Measurements from ENCODE around the gene PTDSS2.

PTDSS2 gene

DNA sequence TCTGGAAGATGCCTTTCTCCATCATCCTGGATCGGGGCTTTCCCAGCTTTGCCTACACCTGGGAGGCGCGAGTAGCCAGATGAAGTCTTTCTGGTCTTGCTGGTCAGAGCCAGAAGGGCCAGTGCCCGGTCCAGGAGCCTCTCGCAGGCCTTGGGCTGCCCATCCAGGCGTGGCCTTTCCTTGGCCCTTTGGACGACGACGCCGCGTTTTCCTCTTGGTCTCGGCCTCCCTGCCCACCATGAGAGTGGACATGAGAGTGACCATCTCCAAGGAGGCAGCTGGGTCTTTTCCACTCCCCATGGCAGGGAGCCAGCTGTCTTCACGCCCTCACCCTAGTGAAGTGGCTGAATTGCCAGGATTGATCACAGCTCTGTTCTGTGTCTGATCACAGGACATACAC lies 3.5 kb downstream of the PTDSS2 start:
- peaks cover 10% of the 10 kb centered on the region for H3K4me1 ChIP-seq (ENCODE audit: insufficient read depth, low read length)
- no peaks in the 10 kb centered on the region for H3K27me3 ChIP-seq (ENCODE audit: insufficient read depth, low read length)
- peaks cover 15% of the 10 kb centered on the region for H3K36me3 ChIP-seq (ENCODE audit: insufficient read depth, low read length)

DNA sequence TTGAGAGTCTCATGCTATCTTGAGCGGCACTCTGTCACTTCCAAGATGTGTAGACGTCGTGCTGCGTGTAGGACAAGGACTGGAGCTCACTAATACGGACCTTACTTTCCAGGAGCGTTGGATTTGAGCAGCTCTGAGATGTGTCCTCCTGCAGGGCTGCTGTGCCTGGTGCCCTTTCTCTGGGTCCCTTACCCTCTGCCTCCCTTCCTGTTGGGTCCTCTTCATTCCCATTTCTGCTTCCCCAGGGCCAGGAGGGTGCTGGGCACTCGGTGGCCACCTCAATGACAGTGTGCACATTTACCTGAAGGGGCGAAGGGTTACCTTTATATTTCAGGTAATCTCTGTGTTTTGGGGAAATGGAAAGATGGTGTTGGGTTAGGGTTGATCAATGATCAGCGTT lies 4.0 kb downstream of the PTDSS2 start:
- Histone ChIP-seq H3K9me3 (ENCODE audit: low read length) (no peaks in the 10 kb centered on the region), H3K27me3 (ENCODE audit: insufficient read depth, low read length) (no peaks in the 10 kb centered on the region), H3K36me3 (ENCODE audit: insufficient read depth, low read length) (peaks cover 15% of the 10 kb centered on the region), H3K4me1 (ENCODE audit: insufficient read depth, low read length) (peaks cover 7% of the 10 kb centered on the region), H2AFZ (ENCODE audit: low read depth, low read length) (no peak overlapping the region), H3K4me3 (ENCODE audit: low read length) (no peak overlapping the region)

More for the DNA sequence above, 3.5 kb downstream of the PTDSS2 start:
- H3K4me3 ChIP-seq (ENCODE audit: low read length): no peak overlapping the region
- no peak overlapping the region for H2AFZ ChIP-seq (ENCODE audit: low read depth, low read length)
- H3K9me3 ChIP-seq (ENCODE audit: low read length): no peaks in the 10 kb centered on the region

DNA sequence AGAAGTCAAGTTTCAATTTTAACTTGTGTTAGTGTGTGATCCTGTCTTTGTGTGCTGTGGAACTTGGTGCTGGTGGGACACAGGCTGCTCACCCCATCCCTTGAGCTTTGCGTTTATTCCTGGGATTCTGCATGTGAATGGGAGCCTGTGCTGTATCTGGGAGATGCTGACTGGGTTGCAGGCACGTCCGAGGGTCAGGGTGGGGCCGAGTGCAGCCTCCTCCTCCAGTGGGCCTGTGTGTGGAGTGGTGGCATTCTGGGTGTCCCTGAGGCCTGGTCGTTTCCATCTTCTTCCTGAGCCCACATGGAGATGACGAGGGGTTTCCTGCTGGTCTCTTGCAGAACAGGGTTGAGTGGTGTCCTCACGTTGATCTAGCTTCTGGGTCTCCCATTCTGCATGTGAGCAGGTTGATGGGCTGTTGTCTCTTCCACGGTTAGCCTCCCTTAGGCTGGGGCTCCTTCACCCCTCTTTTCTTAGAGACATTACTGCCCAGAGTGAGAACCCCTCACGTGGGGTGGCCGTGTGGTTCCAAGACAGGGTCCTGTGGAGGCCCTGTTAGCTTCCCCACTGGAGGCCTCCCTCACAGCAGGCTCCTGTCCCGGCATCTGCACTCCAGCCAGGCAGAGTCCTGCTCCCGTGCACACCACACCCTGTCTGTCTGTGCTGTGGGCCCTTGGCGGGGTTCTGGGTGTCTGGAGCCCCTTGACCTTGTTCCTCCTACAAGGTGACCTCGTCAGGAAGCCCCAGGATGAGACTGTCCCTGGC lies 4.9 kb downstream of the PTDSS2 start:
- H3K27me3 ChIP-seq (ENCODE audit: insufficient read depth, low read length): no peaks in the 10 kb centered on the region
- H3K36me3 ChIP-seq (ENCODE audit: insufficient read depth, low read length): peaks cover 17% of the 10 kb centered on the region
- no peaks in the 10 kb centered on the region for H3K9me3 ChIP-seq (ENCODE audit: low read length)
- no peak overlapping the region for H2AFZ ChIP-seq (ENCODE audit: low read depth, low read length)
- no peak overlapping the region for H3K4me3 ChIP-seq (ENCODE audit: low read length)
- peaks cover 7% of the 10 kb centered on the region for H3K4me1 ChIP-seq (ENCODE audit: insufficient read depth, low read length)

DNA sequence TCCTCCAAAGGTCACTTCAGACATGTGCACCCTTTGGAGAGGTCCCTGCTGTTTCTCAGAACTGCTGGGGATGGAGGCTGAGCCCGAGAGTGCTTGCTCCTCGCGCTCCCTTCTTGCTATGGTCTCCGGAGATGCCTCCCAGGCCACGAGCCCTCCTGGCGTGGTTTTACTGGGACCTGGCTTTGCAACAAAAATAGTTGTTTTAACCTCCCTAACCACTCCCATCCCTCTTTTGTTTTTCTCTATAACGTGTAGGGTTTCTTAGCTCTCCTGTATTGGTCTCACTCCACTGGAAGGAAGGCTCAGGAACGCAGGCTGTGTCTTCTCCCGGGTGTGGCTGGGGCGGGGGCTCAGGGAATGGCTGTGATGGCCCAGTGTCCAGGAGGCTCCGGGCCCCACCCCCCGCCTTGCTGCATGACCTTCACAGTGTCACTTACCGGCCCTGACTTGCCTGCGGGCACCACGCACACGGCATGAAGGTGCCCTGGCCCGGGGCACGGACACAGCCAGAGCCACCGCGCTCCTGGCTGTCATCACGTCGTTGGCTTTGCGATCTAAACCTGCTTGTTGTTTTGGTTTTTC lies 5.6 kb downstream of the PTDSS2 start:
- Histone ChIP-seq H3K9me3 (ENCODE audit: low read length) (no peaks in the 10 kb centered on the region), H2AFZ (ENCODE audit: low read depth, low read length) (no peak overlapping the region), H3K27me3 (ENCODE audit: insufficient read depth, low read length) (no peaks in the 10 kb centered on the region), H3K4me3 (ENCODE audit: low read length) (no peak overlapping the region), H3K36me3 (ENCODE audit: insufficient read depth, low read length) (peaks cover 23% of the 10 kb centered on the region), H3K4me1 (ENCODE audit: insufficient read depth, low read length) (peaks cover 7% of the 10 kb centered on the region)

DNA sequence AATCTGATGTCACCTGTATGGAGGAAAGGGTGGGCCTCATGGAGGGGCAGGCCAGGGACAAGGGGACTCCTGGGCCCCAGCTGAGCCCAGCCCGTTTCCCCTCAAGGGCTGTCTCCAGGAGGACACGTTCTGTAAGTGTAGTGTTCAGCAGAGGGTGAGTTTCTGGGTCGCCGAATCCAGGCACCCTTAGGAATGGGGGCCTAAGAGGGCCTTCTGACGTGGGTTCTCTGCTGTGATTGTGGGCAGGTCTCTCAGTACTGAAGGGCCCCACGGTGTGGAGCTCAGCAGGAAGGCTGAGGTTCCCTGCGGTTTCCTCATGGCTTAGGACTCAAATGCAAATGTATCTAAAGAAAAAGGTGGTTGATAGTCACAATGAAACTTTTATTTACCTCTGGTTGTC lies 6.5 kb downstream of the PTDSS2 start:
- H3K9me3 ChIP-seq (ENCODE audit: low read length): no peaks in the 10 kb centered on the region
- H2AFZ ChIP-seq (ENCODE audit: low read depth, low read length): no peak overlapping the region
- H3K4me3 ChIP-seq (ENCODE audit: low read length): no peak overlapping the region
- H3K4me1 ChIP-seq (ENCODE audit: insufficient read depth, low read length): peaks cover under 1% of the 10 kb centered on the region
- H3K27me3 ChIP-seq (ENCODE audit: insufficient read depth, low read length): no peaks in the 10 kb centered on the region
- peaks cover 32% of the 10 kb centered on the region for H3K36me3 ChIP-seq (ENCODE audit: insufficient read depth, low read length)

DNA sequence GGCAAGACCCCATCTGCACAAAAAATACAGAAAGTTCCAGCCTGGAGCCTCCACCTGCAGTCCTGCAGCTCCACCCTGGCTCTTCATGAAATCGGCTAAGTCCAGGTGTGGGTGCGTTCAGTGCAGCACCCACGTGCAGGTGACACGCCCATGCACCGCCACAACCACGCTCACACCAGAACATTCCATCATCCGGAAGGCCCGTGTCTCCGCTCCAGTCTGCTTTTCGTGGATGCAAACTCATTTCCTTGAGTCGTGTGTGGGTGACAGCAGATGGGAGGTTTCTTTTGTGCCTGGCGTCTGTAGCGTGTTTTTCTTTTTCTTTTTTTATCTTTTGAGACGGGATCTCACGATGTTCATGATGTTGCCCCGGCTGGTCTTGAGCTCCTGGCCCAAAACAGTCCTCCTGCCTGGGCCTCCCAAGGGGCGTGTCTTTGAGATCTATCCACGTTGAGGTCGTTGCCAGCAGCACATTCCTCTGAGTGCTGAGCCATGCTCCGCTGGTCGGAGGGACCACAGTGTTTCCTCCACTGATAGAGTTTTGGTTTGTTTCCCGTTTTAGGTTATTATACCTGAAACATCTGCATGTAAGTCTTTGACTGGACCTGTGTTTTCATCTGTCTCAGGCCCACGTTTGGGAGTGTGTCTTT lies 7.2 kb downstream of the PTDSS2 start:
- Histone ChIP-seq H2AFZ (ENCODE audit: low read depth, low read length) (no peak overlapping the region), H3K4me1 (ENCODE audit: insufficient read depth, low read length) (no peaks in the 10 kb centered on the region), H3K36me3 (ENCODE audit: insufficient read depth, low read length) (peaks cover 38% of the 10 kb centered on the region), H3K27me3 (ENCODE audit: insufficient read depth, low read length) (no peaks in the 10 kb centered on the region), H3K9me3 (ENCODE audit: low read length) (no peaks in the 10 kb centered on the region), H3K4me3 (ENCODE audit: low read length) (no peak overlapping the region)

DNA sequence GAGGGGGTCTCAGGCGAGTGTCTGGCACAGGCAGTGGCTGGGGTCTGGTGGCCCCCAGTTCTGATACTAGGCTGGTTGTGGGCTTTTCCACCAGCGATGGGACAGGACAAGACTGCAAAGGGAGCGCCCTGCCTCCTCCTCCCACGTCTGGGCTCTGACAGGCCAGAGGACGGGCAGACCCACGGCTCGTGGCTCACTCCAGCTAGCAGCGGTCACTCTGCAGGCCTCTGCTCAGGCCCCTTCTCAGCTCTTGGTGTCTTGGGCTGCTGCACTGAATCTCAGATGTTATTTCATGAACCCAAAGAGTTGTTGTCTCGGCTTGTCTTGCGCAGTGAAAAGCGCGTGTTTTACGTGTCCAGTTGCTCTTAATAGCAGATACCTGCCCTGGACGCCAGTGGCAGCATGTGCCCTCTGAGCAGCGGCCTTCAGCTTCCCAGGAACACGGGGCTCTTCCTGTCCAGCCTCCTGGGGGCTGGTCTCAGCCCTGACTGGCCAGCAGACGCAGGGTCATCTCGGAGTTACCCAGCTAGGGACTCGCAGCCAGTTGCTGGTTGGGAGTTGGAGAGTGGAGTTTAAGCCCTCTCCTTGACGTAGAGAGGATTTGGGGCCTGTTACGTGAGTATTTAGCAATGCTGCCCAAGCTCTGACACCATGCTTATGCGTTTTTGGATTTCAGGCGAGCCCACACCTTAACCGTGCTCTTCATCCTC lies 9.6 kb downstream of the PTDSS2 start:
- Histone ChIP-seq H3K9me3 (ENCODE audit: low read length) (no peaks in the 10 kb centered on the region), H3K4me1 (ENCODE audit: insufficient read depth, low read length) (no peaks in the 10 kb centered on the region), H2AFZ (ENCODE audit: low read depth, low read length) (no peak overlapping the region), H3K4me3 (ENCODE audit: low read length) (no peak overlapping the region), H3K27me3 (ENCODE audit: insufficient read depth, low read length) (no peaks in the 10 kb centered on the region), H3K36me3 (ENCODE audit: insufficient read depth, low read length) (peaks cover 30% of the 10 kb centered on the region)

DNA sequence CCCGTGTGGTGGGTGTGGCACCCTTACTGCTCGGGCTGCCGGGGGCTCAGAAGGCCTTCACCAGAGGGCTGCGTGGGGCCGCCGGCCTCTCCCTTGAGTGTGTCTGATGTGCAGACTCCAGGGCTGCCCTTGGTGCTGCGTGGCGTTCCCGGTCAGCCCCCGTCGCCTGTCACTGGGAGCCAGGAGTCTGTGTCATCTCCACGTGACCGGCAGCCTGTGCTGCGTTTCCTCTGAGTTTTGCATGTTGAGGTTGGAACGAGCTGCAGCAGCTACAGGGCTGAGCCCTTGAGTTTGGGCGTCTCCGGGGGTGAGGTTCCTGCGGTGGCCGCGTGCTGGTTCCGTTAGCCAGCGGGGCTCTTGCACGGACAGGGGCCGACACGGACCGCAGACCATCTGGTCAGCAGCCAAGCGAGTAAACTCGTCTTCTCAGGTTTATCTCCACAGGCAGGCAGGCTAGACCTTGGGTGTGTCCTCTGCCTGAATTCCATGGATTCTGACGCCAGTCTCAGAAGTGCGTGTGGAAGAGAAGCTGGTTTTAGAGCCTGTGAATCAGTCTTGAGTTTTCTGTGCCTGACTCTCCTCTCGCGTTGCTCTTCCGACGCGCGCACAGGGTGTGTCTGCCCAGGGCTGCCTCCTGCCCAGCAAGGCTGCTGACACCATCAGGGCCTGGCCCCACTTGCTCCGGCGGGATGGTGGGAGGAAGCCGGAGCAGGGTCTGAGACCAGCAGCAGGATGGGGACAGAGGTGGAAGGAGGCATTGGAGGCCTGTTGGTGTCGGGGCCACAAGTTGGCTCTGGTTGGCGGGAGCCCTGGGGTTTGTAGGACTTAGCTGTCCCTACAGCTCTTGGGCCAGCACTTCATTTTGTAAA lies 10.5 kb downstream of the PTDSS2 start:
- Histone ChIP-seq H3K27me3 (ENCODE audit: insufficient read depth, low read length) (no peaks in the 10 kb centered on the region), H3K4me1 (ENCODE audit: insufficient read depth, low read length) (no peaks in the 10 kb centered on the region), H2AFZ (ENCODE audit: low read depth, low read length) (no peak overlapping the region), H3K36me3 (ENCODE audit: insufficient read depth, low read length) (peaks cover 35% of the 10 kb centered on the region), H3K4me3 (ENCODE audit: low read length) (no peak overlapping the region), H3K9me3 (ENCODE audit: low read length) (no peaks in the 10 kb centered on the region)

DNA sequence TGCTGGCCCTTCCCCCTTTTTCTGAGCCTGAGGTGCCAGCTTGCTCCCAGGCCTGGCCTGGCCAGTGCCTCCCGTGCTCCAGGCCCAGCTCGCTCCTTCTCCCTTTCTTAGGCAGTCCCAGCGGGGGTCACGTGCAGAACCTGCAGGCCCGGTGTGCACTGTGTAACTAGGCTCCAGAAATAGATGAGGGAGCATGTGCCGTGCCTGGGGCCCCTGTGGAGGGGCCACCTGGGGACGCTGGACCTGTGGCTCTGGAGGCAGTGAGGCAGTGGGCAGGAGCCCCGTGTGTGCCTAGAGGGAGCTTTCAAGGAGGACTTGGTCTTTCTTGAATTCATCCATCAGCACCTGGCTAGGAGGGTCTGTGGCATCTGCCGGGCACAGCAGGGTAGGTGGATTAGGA lies 11.5 kb downstream of the PTDSS2 start:
- Histone ChIP-seq H3K27me3 (ENCODE audit: insufficient read depth, low read length) (no peaks in the 10 kb centered on the region), H3K36me3 (ENCODE audit: insufficient read depth, low read length) (peaks cover 40% of the 10 kb centered on the region), H3K4me1 (ENCODE audit: insufficient read depth, low read length) (no peaks in the 10 kb centered on the region), H2AFZ (ENCODE audit: low read depth, low read length) (no peak overlapping the region), H3K9me3 (ENCODE audit: low read length) (no peaks in the 10 kb centered on the region), H3K4me3 (ENCODE audit: low read length) (no peak overlapping the region)

DNA sequence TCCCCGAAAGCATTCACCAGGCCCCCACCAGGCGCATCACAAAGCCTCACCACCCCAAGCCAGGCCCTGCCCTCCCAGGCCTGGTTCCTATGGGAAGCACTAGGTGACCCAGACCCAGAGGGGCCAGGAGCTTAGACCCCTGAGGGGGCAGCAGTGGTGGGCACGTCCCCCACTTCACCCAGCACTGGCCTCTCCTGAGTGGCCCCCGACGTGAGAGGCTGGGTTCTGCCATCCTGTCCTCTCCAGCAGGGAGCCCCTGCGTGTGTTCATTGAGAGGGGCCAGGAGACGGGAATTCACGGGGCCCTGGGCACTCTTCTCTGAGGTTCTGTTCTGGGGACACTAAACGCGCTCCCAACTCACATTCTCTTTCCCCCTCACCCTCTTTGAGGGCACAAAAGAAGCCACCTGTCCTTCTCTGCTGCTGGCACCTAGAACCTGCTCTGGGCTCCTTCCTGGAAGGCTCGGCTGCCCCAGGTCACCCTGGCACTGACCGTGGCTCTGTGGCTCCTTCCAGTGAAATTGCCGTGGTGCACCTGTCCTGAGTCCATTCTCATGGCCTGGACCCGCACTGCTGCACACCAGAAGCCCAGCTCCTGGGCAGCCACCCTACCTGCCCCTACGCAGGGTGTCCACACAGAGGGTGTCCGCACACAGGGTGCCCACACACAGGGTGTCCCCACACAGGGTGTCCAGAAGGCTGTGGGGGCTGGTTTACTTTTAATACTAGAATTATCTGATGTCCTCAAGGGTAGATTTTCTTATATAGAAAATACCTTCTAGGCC lies 12.2 kb downstream of the PTDSS2 start:
- no peak overlapping the region for H2AFZ ChIP-seq (ENCODE audit: low read depth, low read length)
- H3K4me3 ChIP-seq (ENCODE audit: low read length): no peak overlapping the region
- no peaks in the 10 kb centered on the region for H3K27me3 ChIP-seq (ENCODE audit: insufficient read depth, low read length)
- no peaks in the 10 kb centered on the region for H3K4me1 ChIP-seq (ENCODE audit: insufficient read depth, low read length)
- H3K36me3 ChIP-seq (ENCODE audit: insufficient read depth, low read length): peaks cover 40% of the 10 kb centered on the region
- no peaks in the 10 kb centered on the region for H3K9me3 ChIP-seq (ENCODE audit: low read length)

DNA sequence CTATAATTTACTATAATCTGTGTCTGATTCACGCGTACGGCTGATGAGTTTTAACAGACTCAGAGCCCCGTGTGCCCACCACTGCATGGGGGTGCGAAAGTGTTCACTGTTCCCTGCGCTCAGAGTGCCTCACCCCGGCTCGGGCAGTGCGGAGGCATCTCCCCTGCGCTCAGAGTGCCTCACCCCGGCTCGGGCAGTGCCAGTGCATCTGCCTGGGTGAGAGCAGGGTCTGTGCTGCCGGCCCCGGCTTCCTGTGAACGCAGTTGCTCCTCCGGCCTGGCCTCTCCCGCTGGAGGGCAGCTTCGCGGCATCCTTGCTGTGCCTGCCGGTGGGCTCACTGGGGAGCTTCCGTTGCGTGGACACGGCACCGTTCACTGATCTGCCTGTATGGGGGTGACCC lies 14.2 kb downstream of the PTDSS2 start:
- peaks cover 8% of the 10 kb centered on the region for H3K4me1 ChIP-seq (ENCODE audit: insufficient read depth, low read length)
- no peak overlapping the region for H3K4me3 ChIP-seq (ENCODE audit: low read length)
- H3K36me3 ChIP-seq (ENCODE audit: insufficient read depth, low read length): peaks cover 40% of the 10 kb centered on the region
- H2AFZ ChIP-seq (ENCODE audit: low read depth, low read length): no peak overlapping the region
- no peaks in the 10 kb centered on the region for H3K9me3 ChIP-seq (ENCODE audit: low read length)
- no peaks in the 10 kb centered on the region for H3K27me3 ChIP-seq (ENCODE audit: insufficient read depth, low read length)

Data from neuron (in vitro differentiated cells).